Limb (tissue), 2 donors: ENCODE data around the gene C10orf95.
"Not testable (repeated sequence)": the region's sequence is repeated elsewhere in the genome, so short reads cannot be mapped to it uniquely, and the experiment has no call there.

ENCODE experiments used
- DNase-seq, 2 donors: peaks; one replicate each; pipeline ENCODE4 v3.0.0-alpha.2; 2016; ENCODE audit errors: extremely low spot score in 2 of 2

C10orf95 gene, protein sequence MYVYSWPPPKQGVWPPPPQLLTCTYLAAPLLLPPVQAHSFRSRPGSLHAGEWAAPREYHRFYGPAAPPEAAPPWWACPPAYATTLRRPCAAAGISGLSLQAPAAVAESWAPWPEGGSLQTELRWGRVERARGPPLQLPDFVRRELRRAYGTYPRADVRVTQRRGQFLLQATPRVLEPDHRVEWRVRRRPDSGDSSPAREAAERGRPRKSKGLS

DNA sequence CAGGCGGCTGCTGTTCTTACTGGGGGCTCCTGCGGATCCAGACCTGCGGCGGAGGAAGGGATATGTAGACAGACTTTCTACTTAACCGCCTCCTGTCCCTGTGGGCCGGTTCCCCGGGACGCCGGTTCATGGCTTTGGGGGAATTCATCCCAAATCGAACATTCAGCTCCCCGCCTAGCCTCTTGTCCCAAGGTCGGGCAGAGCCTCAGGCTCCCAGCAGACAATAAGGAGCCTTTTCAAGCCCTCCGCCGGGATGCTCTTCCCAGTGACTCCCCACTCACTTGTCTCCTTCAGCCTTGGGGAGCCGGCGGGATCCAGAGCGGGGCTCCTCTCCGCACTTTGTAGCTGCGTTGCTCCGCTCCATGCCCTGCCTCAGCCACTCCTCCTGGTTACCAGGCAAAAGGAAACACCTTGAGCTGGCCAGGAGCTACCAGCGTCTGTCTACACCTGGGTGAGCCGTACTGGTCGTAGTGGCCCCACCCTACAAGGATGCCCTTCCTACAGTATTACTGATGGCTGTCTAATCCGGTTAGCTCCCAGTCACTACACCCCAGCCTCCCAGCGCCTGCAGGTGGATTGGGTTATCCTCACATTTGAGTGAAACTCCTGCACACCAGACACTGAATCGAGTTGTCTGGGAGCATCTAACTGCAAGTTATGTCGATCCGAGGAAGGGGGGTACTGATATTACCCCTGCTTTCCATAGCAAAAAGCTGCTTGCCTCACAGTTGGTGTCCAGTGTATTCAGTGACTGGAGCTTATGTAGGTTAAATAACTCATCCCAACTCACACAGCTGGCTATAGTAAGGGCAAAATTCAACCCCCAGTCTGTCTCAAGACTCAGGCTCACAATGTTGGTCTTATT is at the start of gene C10orf95:
TSS of gene C10orf95 (minus strand) at position 439 of the 865 bp plus-strand sequence. CDS start 450 bp downstream, outside the sequence.
- no peak for DNase-seq

DNA sequence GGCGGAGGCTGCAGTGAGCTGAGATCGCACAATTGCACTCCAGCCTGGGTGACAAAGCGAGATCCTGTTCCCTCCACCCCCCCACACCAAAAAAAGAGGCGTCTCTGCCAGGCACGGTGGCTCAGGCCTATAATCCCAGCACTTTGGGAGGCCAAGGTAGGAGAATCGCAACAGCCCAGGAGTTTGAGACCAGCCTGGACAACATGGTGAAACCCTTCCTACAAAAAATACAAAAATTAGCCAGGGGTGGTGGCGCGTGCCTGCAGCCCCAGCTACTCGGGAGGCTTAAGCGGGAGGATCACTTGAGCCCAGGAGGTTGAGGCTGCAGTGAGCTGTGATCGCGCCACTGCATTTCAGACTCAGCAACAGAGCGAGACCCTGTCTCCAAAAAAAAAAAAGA is 49.3 kb upstream of the C10orf95 start:
- DNase-seq, result not testable (repeated sequence)

DNA sequence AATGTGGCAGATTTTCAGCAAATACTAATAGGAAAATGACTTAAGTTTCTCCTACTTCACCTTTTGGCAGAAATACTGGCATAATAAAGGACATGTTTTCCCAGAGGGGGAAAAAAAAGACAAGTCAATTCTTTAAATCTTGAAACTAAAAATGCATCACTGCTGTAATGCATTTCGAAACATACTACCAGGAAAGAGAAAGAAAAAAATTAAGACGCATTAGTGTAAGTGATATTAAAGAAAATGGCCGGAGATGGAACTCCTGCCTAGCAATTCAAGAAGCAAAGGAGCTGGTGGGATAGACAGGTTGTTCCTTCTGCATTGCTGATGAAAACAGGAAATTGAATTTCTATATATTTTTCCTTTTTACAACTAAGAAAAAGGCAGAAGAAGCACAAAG is 48.0 kb upstream of the C10orf95 start:
- DNase-seq, result no peak

DNA sequence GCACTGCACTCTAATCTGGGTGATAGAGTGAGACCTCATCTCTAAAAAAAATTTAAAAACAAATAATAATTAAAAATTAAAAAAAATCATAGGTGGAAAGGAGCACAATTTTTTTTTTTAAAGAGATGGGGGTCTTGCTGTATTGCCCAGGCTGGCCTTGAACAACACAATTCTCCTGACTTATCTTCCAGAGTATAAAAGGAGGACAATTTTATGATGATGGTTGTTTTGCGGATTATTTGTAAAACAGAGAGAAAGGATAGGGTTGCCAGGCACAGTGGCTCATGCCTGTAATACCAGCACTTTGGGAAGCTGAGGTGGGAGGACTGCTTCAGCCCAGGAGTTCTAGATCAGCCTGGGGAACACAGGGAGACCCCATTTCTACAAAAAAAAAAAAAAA is 46.2 kb upstream of the C10orf95 start:
- no peak for DNase-seq

DNA sequence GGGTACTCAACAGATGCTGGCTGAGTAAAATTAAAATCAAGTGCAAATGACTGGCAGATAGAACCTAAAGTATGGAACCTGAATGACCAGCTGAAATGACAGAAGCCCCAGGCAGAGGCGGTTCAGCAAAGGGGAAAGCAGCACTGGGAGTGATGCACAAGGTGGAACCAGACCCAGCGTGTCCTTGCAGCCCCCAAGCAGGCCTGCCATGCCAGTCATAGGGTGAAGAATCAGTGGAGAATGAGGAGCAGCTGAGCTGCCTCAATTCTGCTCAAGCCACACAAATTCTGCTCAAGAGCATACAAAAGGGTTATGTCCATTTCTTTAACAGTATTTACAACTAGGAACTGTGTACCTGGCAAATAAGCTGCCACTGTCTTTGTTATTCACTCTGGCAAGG is 42.4 kb upstream of the C10orf95 start:
- DNase-seq, result no peak

DNA sequence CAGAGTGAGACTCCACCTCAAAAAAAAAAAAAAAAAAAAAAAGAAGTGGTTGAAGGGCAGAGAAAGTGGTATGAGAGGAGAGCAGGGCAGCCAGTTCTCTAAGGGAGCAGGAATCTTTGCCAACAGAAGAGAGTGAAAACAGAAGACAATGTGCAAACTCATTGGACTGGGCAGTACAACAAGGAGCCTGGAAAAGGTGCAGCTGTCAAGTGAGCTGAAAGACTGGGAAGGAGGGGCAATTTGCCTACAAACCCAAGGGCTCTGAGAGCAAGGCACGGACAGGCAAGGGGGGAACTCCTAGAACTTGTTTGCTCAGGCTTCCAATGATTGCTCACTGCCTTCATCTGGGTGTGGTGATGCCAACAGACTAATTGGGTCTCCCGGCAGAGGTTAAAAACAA is 41.6 kb upstream of the C10orf95 start:
- DNase-seq, result no peak

DNA sequence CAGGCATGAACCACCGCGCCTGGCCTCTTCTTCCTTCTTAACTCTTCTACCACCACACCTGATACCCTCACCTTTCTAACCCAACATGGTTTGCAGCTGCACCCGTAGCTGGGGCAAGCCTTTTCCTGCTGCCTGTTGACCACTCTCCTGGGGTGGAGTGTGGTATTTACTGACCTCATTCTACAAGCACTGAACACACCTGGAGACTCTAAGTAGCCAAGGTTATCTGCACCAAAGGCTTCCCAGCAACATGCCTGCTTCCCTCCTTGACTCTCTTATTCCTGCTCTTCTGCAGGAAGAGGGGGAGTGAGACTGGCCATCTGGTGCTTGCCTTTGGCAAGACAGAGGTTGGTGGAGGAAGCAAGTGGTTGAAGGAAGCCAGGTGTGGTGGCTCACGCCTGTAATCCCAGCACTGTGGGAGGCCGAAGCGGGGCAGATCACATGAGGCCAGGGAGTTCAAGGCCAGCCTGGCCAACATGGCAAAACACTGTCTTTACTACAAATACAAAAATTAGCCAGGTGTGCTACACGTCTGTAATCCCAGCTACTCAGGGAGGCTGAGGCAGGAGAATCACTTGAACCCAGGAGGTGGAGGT is 41.1 kb upstream of the C10orf95 start:
- DNase-seq, result no peak

DNA sequence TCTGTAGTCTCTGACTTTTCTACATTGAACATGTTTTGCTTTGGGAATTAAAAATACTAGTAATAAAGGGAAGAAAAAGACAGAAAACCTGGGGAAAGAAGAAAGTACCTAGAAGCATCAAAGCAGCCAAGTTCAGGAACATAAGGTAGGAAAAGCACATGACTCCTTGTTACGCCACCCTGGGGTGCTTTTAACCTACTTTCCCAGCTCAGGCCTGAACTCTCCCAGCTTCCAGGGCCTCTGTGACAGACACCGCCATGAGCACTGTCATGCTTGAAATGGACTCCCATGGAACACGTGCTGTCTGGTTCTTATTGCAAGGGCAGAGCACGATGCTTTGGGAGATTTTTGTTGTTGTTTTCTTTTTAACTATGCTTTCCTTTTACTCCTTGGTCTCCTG is 39.8 kb upstream of the C10orf95 start:
- DNase-seq, result no peak

DNA sequence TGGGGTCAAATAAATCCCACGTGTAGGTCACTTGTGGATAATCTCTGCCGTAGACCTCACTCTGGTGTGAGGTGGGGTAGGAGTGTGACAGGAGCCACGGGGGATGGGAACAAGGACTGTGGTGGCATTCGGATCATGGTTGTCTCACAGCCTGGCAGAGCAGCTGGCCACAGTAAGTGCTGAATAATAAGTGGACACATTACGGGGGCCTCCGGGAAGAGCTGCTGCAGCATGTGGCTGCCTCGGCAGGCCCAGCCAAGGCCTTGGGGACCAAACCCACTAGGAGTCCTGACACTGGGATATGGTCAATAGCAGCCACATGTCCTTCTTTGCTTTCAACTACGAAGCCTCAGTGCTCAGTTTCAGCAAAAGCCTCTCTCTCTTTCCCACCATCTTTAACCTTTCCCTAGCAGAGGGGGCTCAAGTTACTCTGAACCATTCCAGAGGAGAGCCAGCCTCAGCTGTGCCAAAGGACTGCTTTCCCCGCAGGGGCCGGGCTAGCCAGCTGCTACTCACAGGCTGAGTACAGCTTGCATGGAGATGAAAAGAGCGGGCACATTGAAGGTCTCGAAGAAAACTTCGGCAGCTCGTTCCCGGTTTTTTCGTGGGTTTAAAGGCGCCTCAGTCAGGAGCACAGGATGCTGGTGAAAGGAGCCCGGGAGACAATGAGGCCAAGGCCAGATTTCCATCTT is 33.9 kb upstream of the C10orf95 start:
- peak; percentile 59 to 63 for DNase-seq

DNA sequence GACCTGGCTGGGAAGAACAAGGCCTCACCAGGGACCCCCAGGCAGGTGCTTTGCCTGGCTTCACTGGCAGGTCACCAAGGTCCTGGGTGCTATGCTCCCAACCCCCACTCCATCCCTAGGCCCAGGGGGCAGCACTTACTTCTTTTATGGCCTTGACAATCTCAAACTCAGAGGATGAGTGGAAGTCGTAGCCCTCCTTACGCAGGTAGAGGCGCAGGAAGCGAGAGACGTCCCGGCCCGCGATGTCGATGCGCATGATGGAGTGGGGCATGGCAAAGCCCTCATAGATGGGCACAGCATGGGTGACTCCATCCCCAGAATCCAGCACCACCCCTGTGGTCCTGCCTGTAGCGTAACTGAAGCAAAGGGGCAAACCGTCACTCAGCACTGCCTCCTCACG is 32.7 kb upstream of the C10orf95 start:
- no peak for DNase-seq

DNA sequence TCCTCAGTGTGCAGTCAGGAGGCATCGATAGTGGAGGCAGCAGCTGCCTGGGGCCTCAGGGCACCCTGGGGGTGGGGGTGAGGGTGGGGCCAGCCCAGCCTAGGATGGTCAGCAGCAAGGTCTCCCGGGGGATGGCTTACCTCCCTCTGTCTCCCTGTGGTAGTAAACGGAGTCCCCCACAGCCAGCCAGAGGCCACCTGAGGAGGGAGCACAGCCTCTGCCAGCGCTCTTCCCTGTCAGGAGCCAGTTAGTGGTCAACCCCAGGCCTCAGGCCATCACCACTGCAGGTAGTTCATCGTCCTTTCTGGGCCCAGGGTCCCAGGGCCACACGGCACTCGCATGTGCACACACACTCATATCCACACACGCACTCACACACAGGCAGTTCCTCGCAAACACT is 29.1 kb upstream of the C10orf95 start:
- DNase-seq, result no peak

DNA sequence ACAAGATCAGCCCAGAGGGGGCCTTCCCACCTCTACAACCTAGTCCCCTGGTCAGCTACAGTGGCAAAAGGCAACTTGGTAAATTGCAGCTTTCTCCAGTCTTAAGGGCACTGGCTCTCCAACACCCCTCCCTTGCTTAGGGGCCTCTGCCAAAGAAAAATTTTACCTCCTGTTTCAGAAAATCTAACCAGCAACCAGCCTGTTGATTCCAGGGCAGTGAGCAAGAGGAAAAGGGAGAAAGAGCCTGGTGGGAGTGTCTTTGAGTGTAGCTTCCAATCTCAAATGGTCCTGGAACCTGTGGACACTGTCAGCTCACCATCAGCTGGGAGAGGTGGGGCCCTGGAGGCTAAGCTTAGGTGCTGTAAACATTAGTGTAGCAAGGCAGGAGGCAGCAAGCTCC is 28.3 kb upstream of the C10orf95 start:
- DNase-seq, result no peak

DNA sequence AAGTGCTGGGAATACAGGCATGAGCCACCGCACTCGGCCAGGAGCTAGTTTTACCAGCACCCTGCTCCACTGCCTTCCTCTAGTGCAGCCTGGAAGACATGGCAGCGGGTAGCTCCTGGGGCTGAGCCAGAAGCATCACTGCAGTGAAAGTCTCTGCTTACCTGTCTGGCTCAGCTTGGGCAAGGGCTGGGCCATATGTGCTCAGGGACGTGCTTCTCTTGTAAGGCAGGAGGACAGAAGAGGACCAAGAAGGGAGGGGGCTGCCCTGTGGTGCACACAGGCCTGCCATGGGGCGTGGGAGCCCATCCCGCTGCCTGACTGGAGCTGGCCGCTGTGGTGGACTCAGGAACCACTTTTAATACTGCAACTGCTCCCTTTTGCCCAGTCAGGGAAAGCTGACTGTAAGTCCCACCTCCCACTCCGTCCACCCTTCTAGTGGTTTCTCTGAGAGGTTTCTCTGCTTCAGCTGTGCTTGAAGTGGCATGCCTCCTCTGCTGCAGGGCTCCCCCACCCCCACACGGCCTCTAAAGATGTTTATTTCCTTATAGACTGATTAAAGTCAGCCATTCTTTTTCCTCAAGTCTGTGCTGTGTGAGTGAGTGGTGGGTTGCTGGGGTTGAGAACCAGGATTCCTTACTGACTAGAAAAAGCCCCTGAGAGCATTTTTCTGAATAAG is 25.3 kb upstream of the C10orf95 start:
- DNase-seq, result no peak

DNA sequence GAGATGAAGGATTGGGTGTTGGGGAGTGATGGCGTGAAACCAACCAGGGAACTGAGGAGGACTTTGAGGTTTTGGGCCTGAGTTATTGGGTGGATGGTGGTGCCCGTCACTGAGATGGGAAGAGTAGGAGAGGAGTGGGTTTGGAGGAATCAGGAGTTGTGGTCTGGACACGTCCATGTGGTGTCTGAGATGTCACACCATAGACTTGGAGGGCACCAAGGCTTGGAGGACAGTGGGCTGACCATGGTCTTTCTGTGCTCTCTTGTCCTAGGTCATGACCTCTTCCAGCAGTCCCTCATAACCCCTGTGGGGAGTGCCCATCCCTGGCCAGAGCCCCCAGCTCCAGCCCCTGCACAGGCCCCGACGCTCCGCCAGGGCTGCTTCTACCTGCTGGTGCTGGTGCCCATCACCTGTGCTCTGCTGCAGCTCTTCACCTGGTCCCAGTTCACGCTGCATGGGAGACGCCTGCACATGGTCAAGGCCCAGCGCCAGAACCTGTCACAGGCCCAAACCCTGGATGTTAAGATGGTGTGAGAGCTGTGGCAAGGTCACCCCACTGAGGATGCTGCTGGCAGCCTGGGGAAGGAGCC is 24.2 kb upstream of the C10orf95 start:
- no peak for DNase-seq

DNA sequence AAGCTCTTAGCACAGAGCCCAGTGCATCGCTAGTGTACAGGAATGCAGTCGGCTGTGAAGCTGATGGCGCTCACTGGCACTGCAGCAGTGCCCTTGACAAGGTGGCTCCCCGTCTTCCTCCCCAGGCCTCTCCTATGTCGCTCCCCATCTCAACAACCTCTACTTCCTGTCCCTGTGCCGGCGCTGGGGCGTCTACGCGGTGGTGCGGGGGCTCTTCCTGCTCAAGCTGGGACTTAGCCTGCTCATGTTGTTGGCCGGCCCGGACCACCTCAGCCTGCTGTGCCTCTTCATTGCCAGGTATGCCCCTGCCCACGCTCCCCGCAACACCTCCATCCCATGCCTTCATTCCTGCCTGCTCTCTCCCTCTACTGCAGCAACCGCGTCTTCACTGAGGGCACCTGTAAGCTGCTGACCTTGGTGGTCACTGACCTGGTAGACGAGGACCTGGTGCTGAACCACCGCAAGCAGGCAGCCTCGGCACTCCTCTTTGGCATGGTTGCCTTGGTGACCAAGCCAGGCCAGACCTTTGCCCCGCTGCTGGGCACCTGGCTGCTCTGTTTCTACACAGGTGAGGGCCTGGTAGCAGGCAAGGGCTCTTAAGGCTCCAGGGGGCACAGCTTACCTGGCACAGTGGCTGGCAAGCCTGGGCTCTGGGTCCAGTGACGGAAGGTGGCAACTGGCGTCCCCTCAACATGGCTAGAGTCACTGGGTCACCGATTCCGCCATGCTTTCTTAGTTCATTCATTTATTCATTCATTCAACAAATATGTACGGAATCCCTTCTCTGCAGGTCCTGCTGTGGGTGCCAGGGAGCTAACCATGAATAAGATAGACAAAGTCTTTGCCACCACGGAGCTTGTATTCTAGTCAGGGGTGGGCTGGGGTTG is 22.3 kb upstream of the C10orf95 start:
- DNase-seq, result no peak

DNA sequence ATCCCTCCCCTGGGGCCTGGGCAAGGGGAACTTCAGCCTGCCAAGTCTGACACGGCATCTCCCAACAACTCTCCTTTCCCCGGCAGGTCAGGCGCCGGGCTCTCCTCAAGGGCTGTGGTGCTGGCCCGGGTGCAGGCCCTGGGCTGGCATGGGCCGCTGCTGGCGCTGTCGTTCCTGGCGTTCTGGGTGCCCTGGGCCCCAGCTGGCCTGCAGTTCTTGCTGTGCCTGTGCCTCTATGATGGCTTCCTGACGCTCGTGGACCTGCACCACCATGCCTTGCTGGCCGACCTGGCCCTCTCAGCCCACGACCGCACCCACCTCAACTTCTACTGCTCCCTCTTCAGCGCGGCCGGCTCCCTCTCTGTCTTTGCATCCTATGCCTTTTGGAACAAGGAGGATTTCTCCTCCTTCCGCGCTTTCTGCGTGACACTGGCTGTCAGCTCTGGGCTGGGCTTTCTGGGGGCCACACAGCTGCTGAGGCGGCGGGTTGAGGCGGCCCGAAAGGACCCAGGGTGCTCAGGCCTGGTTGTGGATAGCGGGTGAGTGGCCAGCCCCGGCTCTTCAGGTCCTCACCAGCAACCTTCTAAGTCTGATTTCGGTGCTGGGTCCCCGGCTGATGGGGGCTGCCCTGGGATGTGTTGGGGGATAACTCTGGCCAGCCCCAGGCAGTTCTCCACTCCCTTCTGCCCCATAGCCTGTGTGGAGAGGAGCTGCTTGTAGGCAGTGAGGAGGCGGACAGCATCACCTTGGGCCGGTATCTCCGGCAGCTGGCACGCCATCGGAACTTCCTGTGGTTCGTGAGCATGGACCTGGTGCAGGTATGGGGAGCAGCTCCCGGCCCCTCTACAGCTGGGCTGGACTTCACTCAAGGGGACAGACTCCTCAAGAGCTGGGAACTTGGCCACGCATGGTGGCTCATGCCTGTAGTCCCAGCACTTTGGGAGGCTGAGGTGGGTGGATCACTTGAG is 19.5 kb upstream of the C10orf95 start:
- DNase-seq, result no peak

DNA sequence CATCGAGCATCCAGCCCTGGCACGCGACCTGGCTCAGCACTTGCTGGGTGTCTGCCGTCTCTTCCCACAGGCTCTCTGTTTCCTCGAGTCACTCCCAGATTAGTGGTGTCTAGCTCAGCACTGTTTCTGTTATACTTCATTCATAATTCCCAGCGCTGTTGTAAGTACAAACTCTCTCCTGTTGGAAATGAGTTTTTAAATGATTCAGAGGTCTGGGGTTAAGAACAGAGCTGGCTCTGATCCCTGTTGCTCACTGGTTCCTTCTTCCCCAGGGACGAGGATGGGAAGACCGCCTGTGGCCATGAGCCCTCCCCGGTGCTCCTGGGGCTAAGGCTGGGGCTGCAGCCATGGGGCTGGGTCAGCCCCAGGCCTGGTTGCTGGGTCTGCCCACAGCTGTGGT is 17.3 kb upstream of the C10orf95 start:
- no peak for DNase-seq

DNA sequence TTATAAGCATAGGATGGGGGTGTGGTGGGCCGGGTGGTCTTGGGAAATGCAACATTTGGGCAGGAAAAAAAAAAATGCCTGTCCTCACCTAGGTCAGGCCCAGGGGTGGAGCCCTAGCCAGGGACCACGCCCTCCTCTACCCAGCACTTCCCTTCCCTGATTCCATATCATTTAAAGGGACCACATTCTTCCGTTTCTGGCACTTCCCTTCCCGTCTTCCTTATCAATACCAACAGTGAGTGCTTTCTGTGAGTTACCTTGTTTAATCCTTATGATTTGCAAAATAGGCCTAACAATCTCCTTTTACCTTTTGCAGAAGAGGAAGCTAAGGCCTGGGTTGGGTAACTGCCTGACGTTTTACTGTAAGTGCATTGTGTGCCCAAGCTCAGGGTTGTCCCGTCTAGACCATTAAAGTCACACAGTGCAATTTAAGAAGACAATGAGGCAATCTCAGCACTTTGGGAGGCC is 16.7 kb upstream of the C10orf95 start:
- DNase-seq, result no peak

DNA sequence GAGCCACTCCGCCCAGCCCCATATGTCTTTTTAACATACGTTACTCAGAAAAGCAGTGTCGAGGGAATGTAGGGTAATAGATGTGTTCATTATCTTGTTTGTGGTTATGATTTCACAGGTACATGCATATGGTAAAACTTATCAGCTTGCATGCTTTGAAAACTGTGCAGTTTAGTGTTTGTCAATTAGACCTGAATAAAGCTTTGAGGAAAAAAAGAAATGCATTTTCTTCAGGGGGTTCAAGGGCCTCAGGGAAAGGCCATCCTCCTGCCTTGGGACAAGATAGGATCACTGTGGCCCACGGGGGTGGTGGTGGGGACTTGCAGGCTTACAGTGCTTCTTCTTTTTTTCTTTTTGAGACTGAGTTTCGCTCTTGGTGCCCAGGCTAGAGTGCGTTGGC is 16.0 kb upstream of the C10orf95 start:
- DNase-seq, result no peak
